ENCODE measurements around the gene OSBPL6. TPM values are rescaled to one million over a fixed set of nuclear protein-coding genes. Genes with fewer than 3 reads are reported as not detected.

Gene OSBPL6
- total and polyA plus RNA-seq, 7 donors = 0.23 to 3.2 (median 1.5) TPM

DNA sequence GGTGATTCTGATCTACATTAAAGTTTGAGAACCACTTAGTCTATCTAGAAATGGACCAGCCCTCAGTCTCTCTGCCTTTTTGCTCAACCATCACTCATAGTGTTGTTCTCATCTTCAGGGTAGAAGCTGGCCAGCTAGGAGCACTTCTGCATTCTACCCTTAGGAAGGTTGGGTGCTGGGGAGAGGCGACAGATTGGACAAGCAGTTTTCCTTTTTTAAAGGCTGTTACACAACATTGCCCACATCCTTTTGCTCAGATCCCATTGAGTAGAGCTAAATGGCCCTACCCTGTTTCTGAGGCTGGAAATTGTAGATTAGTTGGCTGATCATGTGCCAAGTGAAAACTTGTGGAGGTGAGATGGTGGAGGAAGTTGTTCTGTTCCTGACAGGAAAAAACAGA lies 35.6 kb downstream of the OSBPL6 start:
- TF ChIP-seq POLR2A (IDR thresholded peaks at IDR 0.05) = no peak
- TF ChIP-seq POLR2AphosphoS5 (IDR thresholded peaks at IDR 0.05) = no peak
- TF ChIP-seq EP300 (IDR thresholded peaks at IDR 0.05) = no peak
- TF ChIP-seq CTCF (IDR thresholded peaks at IDR 0.05) = no peak
- Histone ChIP-seq H3K27me3 (no peaks in the 10 kb centered on the region), H3K36me3 (no peaks in the 10 kb centered on the region), H3K4me1 (no peaks in the 10 kb centered on the region), H3K27ac (no peak overlapping the region), H3K9me3 (no peaks in the 10 kb centered on the region), H3K4me3 (no peak overlapping the region)
- 57 to 87% methylated on average over 1 of the region's 1 CpG for WGBS, 2 donors
- DNase-seq = no peak
- intact Hi-C loops (cut with DNase I) = no loop called here

GRCh38 chr2:178230396-178230795 lies 36.1 kb downstream of the OSBPL6 start:
- H3K27ac ChIP-seq = no peak overlapping the region
- intact Hi-C loops (cut with DNase I) = no loop called here

GRCh38 chr2:178233428-178233827 lies 39.1 kb downstream of the OSBPL6 start:
- H3K27me3 ChIP-seq = no peaks in the 10 kb centered on the region
- no peak overlapping the region for H3K4me3 ChIP-seq
- no peak overlapping the region for H3K27ac ChIP-seq
- TF ChIP-seq POLR2A (IDR thresholded peaks at IDR 0.05) = no peak
- TF ChIP-seq CTCF (IDR thresholded peaks at IDR 0.05) = no peak
- TF ChIP-seq EP300 (IDR thresholded peaks at IDR 0.05) = no peak
- no peak for TF ChIP-seq POLR2AphosphoS5 (IDR thresholded peaks at IDR 0.05)
- no peaks in the 10 kb centered on the region for H3K9me3 ChIP-seq
- DNase-seq = no peak
- 60 to 77% methylated on average over 3 of the region's 3 CpGs for WGBS, 2 donors
- no peaks in the 10 kb centered on the region for H3K36me3 ChIP-seq
- intact Hi-C loops (cut with DNase I) = no loop called here
- H3K4me1 ChIP-seq = no peaks in the 10 kb centered on the region

More at GRCh38 chr2:178230396-178230795, 36.1 kb downstream of the OSBPL6 start:
- no peak for TF ChIP-seq EP300 (IDR thresholded peaks at IDR 0.05)
- no peak for TF ChIP-seq CTCF (IDR thresholded peaks at IDR 0.05)
- TF ChIP-seq POLR2A (IDR thresholded peaks at IDR 0.05) = no peak
- TF ChIP-seq POLR2AphosphoS5 (IDR thresholded peaks at IDR 0.05) = no peak
- WGBS, 2 donors = 90 to 92% methylated on average over 4 of the region's 4 CpGs
- Histone ChIP-seq H3K9me3 (no peaks in the 10 kb centered on the region), H3K36me3 (no peaks in the 10 kb centered on the region), H3K27me3 (no peaks in the 10 kb centered on the region), H3K4me1 (no peaks in the 10 kb centered on the region), H3K4me3 (no peak overlapping the region)
- no peak for DNase-seq

DNA sequence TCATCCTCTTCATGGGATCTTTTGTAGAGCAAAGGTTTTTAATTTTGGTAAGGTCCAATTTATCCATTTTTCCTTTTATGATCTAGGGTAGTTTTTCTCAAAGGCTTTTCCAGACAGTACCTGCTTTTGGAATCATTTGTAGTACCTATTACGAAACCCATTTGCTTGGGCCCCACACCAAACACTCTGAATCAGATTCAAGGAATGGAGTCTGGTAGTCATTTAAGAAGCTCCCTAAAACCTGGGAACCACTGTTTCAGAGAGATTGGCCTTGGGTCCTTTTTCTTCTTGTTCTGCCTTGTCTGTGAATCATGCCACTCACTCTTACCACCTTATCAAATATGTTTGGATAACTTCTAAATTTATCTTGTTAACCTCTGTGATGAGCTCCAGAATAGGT lies 40.3 kb downstream of the OSBPL6 start:
- Histone ChIP-seq H3K4me1 (no peaks in the 10 kb centered on the region), H3K9me3 (no peaks in the 10 kb centered on the region), H3K27ac (no peak overlapping the region), H3K4me3 (no peak overlapping the region), H3K27me3 (no peaks in the 10 kb centered on the region), H3K36me3 (no peaks in the 10 kb centered on the region)
- no peak for DNase-seq
- 93 to 94% methylated on average over 1 of the region's 1 CpG for WGBS, 2 donors
- TF ChIP-seq EP300 (IDR thresholded peaks at IDR 0.05) (no peak), CTCF (IDR thresholded peaks at IDR 0.05) (no peak), POLR2AphosphoS5 (IDR thresholded peaks at IDR 0.05) (no peak), POLR2A (IDR thresholded peaks at IDR 0.05) (no peak)
- intact Hi-C loops (cut with DNase I) = no loop called here

DNA sequence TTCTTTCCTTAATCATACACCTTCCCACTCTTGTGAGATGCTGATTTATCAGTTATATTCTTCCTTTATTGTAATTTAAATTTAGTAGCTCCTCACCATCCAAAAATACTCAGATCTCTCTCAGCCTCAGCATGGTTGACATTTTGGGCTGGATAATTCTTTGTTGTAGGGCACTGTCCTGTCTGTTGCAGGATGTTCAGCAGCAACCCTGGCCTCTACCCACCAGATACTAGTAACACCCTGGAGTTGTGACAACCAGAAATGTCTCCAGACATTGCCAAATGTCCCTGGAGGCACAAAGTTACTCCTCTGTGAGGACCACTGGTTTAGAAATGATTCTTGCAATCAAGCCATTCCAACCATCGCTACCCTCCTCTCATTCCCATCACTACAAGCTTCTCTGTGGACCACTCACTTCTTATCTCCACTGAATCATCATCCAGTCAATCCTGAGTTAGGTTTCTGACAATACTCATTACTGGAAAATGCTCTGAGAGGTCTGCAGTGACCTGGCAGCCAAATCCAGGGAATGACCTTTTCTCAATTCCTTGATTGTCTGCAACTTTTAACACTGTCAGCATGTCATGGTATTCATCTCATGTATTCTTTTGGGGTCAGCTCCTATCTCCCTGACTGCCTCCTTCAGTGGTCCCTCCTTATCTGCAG lies 43.3 kb downstream of the OSBPL6 start:
- WGBS, 2 donors = 96 to 97% methylated on average over 1 of the region's 1 CpG
- Histone ChIP-seq H3K9me3 (no peaks in the 10 kb centered on the region), H3K4me1 (peaks cover 0 to 12% (median 6%) of the 10 kb centered on the region in 4 donors), H3K27ac (no peak overlapping the region), H3K4me3 (no peak overlapping the region), H3K36me3 (no peaks in the 10 kb centered on the region), H3K27me3 (no peaks in the 10 kb centered on the region)
- intact Hi-C loops (cut with DNase I) = no loop called here
- DNase-seq = no peak
- TF ChIP-seq POLR2AphosphoS5 (IDR thresholded peaks at IDR 0.05) = no peak
- TF ChIP-seq CTCF (IDR thresholded peaks at IDR 0.05) = no peak

All from sigmoid colon (tissue), 7 donors.